Gastrocnemius medialis (tissue), 4 donors: Measurements from ENCODE around the gene JMJD7.

Source experiments
- CTCF ChIP-seq, 5 experiments: fragments of 450-650 bp in 3 of 5; fragments of 200-600 bp in 2 of 5; sonication (generic) in 2 of 5; IDR thresholded peaks in 4 of 5; conservative IDR thresholded peaks in 1 of 5; 1 replicate in 4 of 5; 2 replicates in 1 of 5; pipeline ENCODE4 v1.5.1; 2016 to 2019; ENCODE audit warnings: antibody characterized with exemption in 5 of 5, mild to moderate bottlenecking in 3 of 5, moderate library complexity in 3 of 5
- POLR2A ChIP-seq, 2 donors: fragments of 450-650 bp; IDR thresholded peaks; one replicate each; pipeline ENCODE4 v1.6.1; 2017; ENCODE audit warnings: antibody characterized with exemption in 2 of 2, mild to moderate bottlenecking in 2 of 2, moderate library complexity in 2 of 2

- TF ChIP-seq CTCF (IDR thresholded peaks at IDR 0.05 in 4 of 5, conservative IDR thresholded peaks at IDR 0.05 in 1 of 5) (no peak), POLR2A (IDR thresholded peaks at IDR 0.05) (peak; percentile 72 to 77)
Measured at GRCh38 chr15:41827880-41828806, at the start of gene JMJD7.
